ENCODE data around the gene TMEM94.
"Not testable (repeated sequence)": the region's sequence is repeated elsewhere in the genome, so short reads cannot be mapped to it uniquely, and the experiment has no call there.

The TMEM94 gene

DNA sequence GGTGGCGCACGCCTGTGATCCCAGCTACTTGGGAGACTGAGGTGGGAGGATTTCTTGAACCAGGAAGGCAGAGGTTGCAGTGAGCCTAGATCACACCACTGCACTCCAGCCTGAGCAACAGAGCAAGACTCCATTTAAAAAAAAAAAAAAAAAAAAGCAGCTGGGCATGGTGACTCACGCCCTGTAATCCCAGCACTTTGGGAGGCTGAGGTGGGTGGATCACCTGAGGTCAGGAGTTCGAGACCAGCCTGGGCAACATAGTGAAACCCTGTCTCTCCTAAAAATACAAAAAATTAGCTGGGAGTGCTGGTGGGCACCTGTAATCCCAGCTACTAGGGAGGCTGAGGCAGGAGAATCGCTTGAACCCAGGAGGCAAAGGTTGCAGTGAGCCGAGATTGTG, 10.5 kb upstream of the TMEM94 start:
- not testable (repeated sequence) for DNase-seq

GRCh38 chr17:75447951-75448856, 8.2 kb upstream of the TMEM94 start:
- no peak for DNase-seq

DNA sequence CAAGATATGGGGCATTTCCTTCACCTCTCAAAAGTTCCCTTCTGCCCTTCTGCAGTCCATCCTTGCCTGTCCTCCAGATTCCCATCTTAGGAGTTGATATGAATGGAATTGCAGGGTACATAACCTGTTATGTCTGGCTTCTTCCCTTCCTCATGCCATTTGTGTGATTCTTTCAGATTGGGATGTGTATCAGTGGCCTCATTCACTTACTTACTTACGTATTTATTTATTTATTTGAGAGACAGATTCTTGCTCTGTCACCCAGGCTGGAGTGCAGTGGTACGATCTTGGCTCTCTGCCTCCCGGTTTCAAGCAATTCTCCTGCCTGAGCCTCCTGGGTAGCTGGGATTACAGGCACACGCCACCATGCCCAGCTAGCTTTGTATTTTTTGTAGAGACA, 6.2 kb upstream of the TMEM94 start:
- DNase-seq: no peak

GRCh38 chr17:75454193-75454592, 2.2 kb upstream of the TMEM94 start:
- DNase-seq: no peak

DNA sequence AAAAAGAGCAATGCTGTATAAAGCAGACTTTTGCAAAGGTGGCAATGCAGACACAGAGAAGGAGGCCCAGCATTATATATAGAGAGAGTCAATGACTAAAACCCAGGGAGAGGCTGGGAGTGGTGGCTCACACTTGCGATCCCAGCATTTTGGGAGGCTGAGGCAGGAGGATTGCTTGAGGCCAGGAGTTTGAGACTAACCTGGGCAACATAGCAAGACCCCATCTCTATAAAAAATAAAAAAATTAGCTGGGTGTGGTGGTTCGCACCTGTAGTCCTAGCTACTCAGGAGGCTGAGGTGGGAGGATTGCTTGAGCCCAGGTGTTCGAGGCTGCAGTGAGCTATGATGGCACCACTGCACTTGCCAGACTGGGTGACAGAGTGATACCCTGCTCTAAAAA, 1.8 kb upstream of the TMEM94 start:
- not testable (repeated sequence) for DNase-seq

DNA sequence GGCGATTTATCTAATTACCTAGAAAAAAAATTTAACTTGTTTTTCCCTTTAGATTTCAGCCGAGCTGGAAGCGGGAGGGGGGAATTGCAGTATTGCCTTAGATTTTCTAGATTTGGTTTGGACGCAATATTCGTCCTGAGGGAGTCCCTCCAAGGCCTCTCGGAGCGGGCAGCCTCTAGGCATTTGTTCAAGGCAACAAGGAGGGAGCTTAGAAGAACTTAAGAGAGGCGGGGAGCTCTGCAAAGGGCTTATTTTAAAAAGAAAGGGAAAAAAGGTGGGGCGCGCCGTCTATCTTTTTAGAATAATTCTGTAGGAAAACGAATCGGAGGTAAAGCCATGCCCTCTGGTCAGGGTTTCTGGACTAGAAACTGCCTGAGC, 407 bp upstream of the TMEM94 start:
- DNase-seq: no peak

GRCh38 chr17:75457047-75457654, 716 bp downstream of the TMEM94 start:
- DNase-seq: peak; percentile 77

DNA sequence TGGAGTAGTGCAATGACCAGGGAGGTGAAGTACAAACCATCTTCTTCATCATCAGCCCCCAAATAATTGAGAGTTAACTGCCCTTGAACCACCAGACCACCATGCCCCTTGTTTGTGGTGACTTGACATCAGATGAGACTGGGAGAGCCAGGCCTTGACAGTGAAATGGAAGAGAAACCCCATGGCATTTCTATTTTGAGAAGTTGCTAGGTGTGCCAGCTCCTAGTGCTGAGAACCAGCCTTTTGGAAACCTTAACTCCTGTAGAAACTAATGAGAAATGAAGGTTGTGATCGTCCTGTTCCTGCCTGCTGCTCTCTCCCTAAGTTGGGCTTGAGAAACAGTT, 2.8 kb downstream of the TMEM94 start:
- no peak for DNase-seq

GRCh38 chr17:75459590-75460267, 3.3 kb downstream of the TMEM94 start:
- DNase-seq: peak; percentile 69

- DNase-seq: no peak
These were observed 3.9 kb downstream of the TMEM94 start for GRCh38 chr17:75460295-75460694.

DNA sequence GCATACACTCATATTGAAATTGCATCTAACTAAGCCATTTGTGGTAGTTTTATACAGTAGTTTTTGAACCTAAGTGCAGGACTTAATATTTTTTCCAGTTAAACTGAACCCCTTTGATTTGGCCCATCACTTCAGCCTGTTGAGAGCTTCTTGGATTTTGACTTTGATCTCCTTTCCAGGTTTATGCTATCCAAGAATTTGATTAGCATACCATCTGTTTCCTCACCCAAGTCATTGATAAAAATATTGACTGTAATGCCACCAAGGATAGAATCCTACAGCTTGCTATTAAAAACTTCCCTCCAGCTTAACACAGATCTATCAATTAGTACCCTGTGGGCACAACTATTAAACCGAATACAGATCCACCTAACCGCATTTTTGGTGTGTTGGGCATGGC, 7.2 kb downstream of the TMEM94 start:
- no peak for DNase-seq

- DNase-seq: no peak
These were observed 8.6 kb downstream of the TMEM94 start for GRCh38 chr17:75465039-75465438.

DNA sequence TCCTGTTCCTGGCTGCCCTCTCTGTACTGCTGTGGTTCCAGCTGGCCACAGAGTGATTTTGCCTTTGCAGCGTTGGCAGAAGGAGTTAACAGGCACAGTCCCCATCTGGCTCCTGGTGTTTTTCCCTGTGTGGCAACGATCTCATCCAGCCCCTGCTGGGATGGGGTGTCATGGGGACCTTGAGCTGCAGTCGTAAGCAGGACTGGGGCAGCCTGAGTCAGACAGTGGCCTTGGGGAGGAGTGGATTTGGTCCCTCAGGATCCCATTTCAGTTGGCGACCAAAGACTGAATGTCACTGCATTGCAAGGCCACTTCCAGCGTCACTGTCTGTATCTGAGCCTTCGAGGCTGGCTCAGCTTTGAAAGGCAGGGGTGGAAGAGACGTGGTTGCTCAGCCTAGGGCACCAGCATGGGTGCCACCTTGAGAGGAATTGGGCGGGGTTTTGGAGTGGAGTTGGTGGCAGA, 11.9 kb downstream of the TMEM94 start:
- DNase-seq: no peak

DNA sequence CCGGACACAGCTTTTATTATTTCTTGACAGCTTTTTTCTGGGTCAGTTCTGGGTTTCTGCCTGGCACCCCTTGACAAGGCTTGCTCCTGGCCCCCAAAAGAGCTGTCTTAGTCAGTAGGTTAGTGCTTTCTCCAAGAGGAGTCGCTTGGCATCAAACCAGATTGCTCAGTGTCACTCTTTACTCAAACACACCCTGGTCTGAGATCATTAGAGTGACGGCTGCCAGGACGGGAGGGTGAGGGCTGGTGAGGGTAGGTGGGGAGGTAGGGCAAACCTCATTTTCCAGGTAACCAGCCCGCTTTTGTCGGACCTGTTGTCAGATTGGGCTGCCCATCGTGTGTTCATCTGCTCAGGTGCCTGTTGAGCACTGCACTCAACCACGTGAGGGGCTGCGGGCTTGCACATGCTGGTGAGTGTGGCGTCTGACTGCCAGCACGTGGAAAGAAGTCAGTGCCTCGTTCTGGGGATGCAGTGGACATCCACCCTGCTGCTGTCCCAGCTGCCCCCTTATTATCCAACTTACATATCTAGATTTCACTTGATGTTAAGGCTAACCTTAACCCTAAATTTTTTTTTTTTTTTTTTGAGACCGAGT, 12.4 kb downstream of the TMEM94 start:
- DNase-seq: no peak

DNA sequence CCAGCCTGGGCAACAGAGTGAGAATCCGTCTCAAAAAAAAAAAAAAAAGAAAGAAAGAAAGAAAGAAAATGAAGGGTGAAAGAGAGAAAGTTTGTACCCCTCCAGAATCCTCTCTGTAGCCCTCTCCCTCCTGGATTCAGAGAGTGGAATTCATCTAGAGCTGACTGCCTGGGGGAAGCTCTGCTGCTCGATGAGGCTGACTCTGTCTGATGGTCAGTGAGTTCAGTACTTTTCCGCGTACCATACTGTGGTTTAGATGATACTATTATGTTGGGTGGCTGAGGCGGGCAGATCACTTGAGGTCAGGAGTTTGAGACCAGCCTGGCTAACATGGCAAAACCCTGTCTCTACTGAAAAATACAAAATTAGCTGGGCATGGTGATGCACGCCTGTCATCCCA, 14.8 kb downstream of the TMEM94 start:
- no peak for DNase-seq

DNA sequence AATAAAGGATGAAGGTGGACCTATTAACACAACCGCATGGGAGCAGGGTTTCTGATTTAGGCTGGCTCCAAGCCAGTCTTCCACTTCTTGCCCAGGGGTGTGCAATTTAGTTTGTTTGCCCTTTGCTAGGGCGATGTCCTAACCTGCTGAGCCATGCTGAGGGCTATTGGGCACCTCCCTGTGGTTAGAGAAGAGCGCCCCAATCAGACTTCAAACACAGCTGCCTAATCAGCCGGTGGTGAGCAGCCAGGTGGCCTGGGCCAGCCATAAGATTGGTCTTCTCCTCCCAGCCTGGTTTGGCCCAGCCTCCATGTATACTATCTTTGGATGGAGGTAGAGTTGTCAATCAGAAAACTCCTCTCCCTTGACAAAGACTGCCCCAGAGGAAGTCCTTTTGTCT, 15.7 kb downstream of the TMEM94 start:
- no peak for DNase-seq

DNA sequence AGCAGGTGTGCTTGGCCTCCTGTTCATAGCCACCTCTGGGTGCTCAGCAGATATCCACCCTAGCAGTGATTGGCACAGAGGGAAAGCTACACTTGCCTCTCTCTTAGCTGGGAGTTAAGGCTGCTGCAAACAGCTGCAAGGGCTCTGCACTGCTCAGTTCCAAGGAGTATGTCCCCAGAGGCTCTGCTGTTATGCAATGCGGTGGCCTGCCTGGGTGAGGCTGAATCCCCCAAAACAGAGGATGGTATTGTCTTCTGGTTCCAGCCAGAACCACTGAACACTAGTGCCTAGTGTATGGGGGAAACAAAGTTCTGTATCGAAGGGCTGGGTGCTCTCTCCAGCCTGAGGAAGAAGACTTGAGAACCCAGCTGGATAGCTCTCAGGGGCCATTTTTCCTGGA, 16.8 kb downstream of the TMEM94 start:
- no peak for DNase-seq

DNA sequence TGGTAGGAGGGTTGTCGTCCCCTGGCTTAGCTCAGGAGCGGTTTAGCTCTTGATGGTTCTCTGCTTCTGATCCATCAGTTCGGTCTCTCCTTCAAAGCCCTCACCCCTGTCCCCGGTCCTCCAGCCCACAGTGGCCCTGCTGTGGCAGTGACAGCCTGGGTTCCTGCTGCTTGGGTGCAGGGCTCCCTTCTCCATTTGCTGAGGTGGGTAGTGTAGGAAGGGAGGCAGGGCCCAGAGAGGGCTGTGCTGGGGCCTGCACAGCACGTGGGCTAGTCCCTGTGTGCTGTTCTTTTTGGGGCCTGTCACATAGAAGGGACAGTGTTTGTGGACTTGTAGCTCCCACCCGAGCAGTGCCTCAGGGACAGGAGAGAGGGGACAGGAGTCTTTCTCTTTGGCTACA, 18.3 kb downstream of the TMEM94 start:
- DNase-seq: no peak

DNA sequence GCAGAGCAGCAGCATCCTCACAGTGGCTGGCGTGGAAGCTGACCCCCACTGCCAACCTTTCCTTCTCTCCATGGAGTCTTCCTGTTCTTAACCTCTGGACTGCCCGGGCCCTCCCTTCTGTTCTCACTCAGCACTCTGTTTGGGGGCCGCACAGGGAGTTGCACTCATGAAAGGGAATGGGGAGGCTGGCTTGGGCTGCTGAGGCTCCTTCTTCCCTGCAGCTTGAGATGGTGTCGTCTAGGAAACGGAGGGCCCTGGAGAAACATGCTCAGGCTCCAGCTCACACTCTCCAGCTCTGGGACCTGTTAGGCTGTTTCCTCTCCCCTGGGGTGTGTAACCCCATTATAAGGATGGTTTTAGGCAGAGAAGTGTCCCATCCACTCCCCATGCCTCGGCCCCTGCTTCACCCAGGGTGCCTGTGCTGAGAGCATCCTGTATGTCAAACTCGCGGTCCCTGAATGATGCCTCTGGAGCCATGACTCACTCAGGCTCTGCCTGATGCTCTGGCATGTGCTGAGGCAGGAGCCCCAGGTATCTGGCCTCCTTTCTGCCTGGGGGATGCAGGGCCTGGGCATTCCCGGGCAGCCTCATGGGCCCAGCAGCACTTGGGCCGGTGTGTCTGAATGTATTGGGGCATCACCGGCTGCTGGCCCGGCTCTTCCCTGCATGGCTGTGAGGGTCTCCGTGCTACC, 18.9 kb downstream of the TMEM94 start:
- no peak for DNase-seq

- DNase-seq: peak; percentile 72
These were observed 19.4 kb downstream of the TMEM94 start for GRCh38 chr17:75475851-75476250.

- no peak for DNase-seq
These were observed 19.8 kb downstream of the TMEM94 start for GRCh38 chr17:75476271-75476671.

- no peak for DNase-seq
These were observed 20.5 kb downstream of the TMEM94 start for GRCh38 chr17:75476752-75477489.

Measured in left hindlimb (tissue), 1 donor.